Parathyroid adenoma (tissue), 2 donors: ENCODE data around the gene RGS19.

Source experiments
- H2AFZ ChIP-seq: fragments of 300-600 bp; sonication (generic); one replicate; pipeline ENCODE4 v1.7.0; 2017; ENCODE audit warnings: antibody characterized with exemption, mild to moderate bottlenecking
- H3K27ac ChIP-seq: fragments of 300-600 bp; sonication (generic); one replicate; pipeline ENCODE4 v1.7.0; 2017
- H3K27me3 ChIP-seq: fragments of 300-600 bp; sonication (generic); one replicate; pipeline ENCODE4 v1.7.0; 2017; ENCODE audit warnings: low read length; ENCODE audit not compliant: control insufficient read depth, insufficient read depth
- H3K36me3 ChIP-seq: fragments of 300-600 bp; sonication (generic); one replicate; pipeline ENCODE4 v1.7.0; 2017; ENCODE audit warnings: low read length; ENCODE audit not compliant: control insufficient read depth, insufficient read depth
- H3K4me1 ChIP-seq: fragments of 300-600 bp; sonication (generic); one replicate; pipeline ENCODE4 v1.7.0; 2017; ENCODE audit warnings: control low read depth
- H3K4me2 ChIP-seq: fragments of 300-600 bp; sonication (generic); one replicate; pipeline ENCODE4 v1.7.0; 2017; ENCODE audit warnings: low read length
- H3K4me3 ChIP-seq: fragments of 300-600 bp; sonication (generic); one replicate; pipeline ENCODE4 v1.7.0; 2017; ENCODE audit warnings: low read depth, low read length
- H3K79me2 ChIP-seq: fragments of 300-600 bp; sonication (generic); one replicate; pipeline ENCODE4 v1.7.0; 2017; ENCODE audit warnings: control low read depth
- H3K9ac ChIP-seq: fragments of 300-600 bp; sonication (generic); one replicate; pipeline ENCODE4 v1.7.0; 2017; ENCODE audit warnings: mild to moderate bottlenecking
- H3K9me3 ChIP-seq: fragments of 300-600 bp; sonication (generic); one replicate; pipeline ENCODE4 v1.7.0; 2017; ENCODE audit warnings: low read length; ENCODE audit not compliant: control insufficient read depth
- TF ChIP-seq, protein P1 (sequence below): fragments of 300-600 bp; sonication (generic); IDR thresholded peaks from one replicate; pipeline ENCODE4 v1.7.0; 2017; ENCODE audit warnings: antibody characterized with exemption, mild to moderate bottlenecking
- donor health status: primary hyperparathyroidism.

RGS19 gene

GRCh38 chr20:64082820-64083377, 3.6 kb upstream of the RGS19 start:
- Histone ChIP-seq H3K4me3 (no peak overlapping the region), H3K27ac (no peak overlapping the region), H2AFZ (peak overlapping the region; percentile 91), H3K4me2 (peak overlapping the region; percentile 70), H3K9me3 (no peaks in the 10 kb centered on the region), H3K36me3 (no peaks in the 10 kb centered on the region), H3K79me2 (no peaks in the 10 kb centered on the region), H3K27me3 (no peaks in the 10 kb centered on the region), H3K4me1 (peaks cover 25% of the 10 kb centered on the region), H3K9ac (no peak overlapping the region)
- TF ChIP-seq, protein P1, sequence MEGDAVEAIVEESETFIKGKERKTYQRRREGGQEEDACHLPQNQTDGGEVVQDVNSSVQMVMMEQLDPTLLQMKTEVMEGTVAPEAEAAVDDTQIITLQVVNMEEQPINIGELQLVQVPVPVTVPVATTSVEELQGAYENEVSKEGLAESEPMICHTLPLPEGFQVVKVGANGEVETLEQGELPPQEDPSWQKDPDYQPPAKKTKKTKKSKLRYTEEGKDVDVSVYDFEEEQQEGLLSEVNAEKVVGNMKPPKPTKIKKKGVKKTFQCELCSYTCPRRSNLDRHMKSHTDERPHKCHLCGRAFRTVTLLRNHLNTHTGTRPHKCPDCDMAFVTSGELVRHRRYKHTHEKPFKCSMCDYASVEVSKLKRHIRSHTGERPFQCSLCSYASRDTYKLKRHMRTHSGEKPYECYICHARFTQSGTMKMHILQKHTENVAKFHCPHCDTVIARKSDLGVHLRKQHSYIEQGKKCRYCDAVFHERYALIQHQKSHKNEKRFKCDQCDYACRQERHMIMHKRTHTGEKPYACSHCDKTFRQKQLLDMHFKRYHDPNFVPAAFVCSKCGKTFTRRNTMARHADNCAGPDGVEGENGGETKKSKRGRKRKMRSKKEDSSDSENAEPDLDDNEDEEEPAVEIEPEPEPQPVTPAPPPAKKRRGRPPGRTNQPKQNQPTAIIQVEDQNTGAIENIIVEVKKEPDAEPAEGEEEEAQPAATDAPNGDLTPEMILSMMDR, result no peak

GRCh38 chr20:64082126-64082731, 2.9 kb upstream of the RGS19 start:
- Histone ChIP-seq H3K36me3 (no peaks in the 10 kb centered on the region), H3K27ac (no peak overlapping the region), H3K4me2 (no peak overlapping the region), H3K4me1 (peaks cover 25% of the 10 kb centered on the region), H3K4me3 (no peak overlapping the region), H3K27me3 (no peaks in the 10 kb centered on the region), H3K79me2 (no peaks in the 10 kb centered on the region), H3K9me3 (no peaks in the 10 kb centered on the region), H3K9ac (no peak overlapping the region), H2AFZ (peak overlapping the region; percentile 1)
- TF ChIP-seq, protein P1, result no peak

DNA sequence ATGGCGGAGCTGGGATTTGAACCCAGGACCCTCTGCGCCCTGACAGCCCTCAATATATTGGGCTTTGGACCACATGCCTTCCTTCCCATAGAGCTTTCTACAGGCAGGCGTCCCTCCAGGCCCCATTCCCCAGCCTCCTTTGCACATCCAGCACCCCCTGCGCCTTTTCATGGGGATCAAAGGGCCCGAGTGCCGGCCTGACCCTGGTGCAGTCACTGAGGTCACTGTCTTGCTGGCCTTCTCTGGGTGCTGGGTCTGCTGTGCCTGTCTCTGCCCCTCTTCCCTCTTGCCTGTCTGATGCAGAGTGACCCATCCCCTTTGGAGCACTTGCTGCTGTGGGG, 2.3 kb upstream of the RGS19 start:
- H3K36me3 ChIP-seq, result no peaks in the 10 kb centered on the region
- no peak overlapping the region for H3K27ac ChIP-seq
- H2AFZ ChIP-seq, result no peak overlapping the region
- TF ChIP-seq, protein P1, result no peak
- no peak overlapping the region for H3K9ac ChIP-seq
- H3K4me3 ChIP-seq, result no peak overlapping the region
- H3K9me3 ChIP-seq, result no peaks in the 10 kb centered on the region
- no peaks in the 10 kb centered on the region for H3K79me2 ChIP-seq
- no peaks in the 10 kb centered on the region for H3K27me3 ChIP-seq
- H3K4me2 ChIP-seq, result no peak overlapping the region
- H3K4me1 ChIP-seq, result peaks cover 25% of the 10 kb centered on the region

DNA sequence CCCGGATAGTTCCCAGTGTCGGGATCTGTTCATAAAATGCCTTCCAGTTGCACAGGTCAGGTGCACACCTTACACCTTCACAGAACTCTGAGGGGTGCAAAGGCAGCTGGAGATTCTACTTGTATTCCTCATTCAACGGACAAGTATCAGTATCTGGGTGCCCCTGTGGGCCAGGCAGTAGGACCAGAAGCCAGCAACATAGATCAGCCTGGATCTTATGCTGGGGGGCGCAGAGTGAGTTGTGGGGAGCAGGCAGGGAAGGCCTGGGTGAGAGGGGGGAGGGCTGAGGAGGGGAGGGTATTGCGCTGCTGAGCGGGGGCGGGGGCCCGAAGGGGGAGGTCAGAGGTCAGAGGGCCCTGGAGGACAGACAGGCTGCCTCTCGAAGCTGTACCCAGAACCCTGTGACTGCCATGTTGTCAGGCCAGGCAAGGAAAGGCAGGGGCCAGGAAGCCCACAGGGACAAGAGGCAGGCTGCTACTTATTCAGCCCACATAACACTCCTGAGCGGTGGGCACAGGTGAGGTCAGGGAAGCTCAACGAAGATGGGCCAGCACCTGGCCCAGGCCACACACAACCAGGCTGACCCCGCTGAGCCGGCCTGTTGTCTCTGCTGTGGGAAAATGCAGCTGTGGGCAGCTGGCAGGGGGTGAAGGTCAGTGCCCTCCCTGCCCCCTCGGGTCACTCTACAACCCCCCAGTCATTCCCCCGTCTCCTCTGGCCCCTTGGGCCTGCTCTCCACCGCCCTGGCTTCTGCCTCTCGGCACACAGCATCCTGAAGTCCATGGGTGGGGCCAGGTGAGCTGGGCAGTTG, 1.7 kb upstream of the RGS19 start:
- Histone ChIP-seq H3K27me3 (no peaks in the 10 kb centered on the region), H3K4me3 (no peak overlapping the region), H3K9ac (no peak overlapping the region), H3K4me2 (no peak overlapping the region), H2AFZ (no peak overlapping the region), H3K4me1 (peaks cover 25% of the 10 kb centered on the region), H3K36me3 (no peaks in the 10 kb centered on the region), H3K9me3 (no peaks in the 10 kb centered on the region), H3K27ac (peak overlapping the region; percentile 17), H3K79me2 (no peaks in the 10 kb centered on the region)
- TF ChIP-seq, protein P1, result no peak
